OCI-LY3 (cell line): ENCODE results near the gene RAPGEF5.

Source experiments
- CTCF ChIP-seq: fragments of 200-600, 300-600 bp; sonication (generic); IDR thresholded peaks from 2 replicates; pipeline ENCODE4 v1.5.1; 2014; ENCODE audit warnings: antibody characterized with exemption, low read length, low read depth
- EZH2phosphoT487 ChIP-seq: fragments of 200-600 bp; shearing (Covaris generic); IDR thresholded peaks from 2 replicates; pipeline ENCODE4 v1.6.1; 2018; ENCODE audit warnings: antibody characterized with exemption, mixed run types, low read depth

DNA sequence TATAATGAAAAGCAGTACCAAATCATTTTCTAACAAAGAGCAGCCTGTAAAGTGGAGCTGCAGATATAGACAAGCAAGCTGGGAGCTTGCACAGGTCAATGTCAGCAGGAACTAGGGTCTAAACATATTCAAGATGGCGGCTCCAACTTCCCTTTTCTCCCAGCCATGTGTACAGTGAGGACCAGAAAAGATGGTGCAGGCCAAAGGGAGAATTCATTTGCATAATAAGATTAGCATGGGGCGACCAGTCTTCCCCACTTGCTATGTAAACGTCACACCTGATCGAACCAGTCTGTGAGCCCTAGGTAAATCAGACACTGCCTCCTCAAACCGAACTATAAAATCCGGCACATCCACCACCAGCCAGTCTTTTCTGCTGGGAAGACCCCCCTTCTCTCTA is 4.4 kb upstream of the RAPGEF5 start:
- TF ChIP-seq CTCF, result no peak
- TF ChIP-seq EZH2phosphoT487, result no peak
